Stomach (tissue), 9 donors: Measurements from ENCODE around the gene BRD9. TPM values are rescaled to one million over a fixed set of nuclear protein-coding genes. Genes with fewer than 3 reads are reported as not detected.
A peak's percentile ranks its signal among the peaks of the same experiment; 100 is the strongest.

Experiments
- DNase-seq, 2 donors: peaks; one replicate each; pipeline versions ENCODE4 v3.0.0 to v3.0.0-alpha.2; 2013 to 2019
- H3K27ac ChIP-seq, 5 donors: fragments of 200-600 bp in 4 of 5; sonication (generic) in 4 of 5; one replicate each; pipeline ENCODE4 v1.5.1; 2013 to 2019; ENCODE audit warnings: mild to moderate bottlenecking in 1 of 5, moderate library complexity in 1 of 5
- H3K27me3 ChIP-seq, 3 donors: fragments of 200-600 bp; sonication (generic); one replicate each; pipeline ENCODE4 v1.5.1; 2017 to 2019; ENCODE audit warnings: mixed run types in 1 of 3
- H3K36me3 ChIP-seq, 4 donors: fragments of 200-600 bp; sonication (generic); 1 replicate in 3 of 4; 2 replicates in 1 of 4; pipeline ENCODE4 v1.5.1; 2016 to 2019
- H3K4me1 ChIP-seq, 4 donors: fragments of 200-600 bp; sonication (generic); one replicate each; pipeline ENCODE4 v1.5.1; 2016 to 2019
- H3K4me3 ChIP-seq, 4 donors: fragments of 200-600 bp; sonication (generic) in 3 of 4; one replicate each; pipeline ENCODE4 v1.5.1; 2016 to 2019; ENCODE audit warnings: mild to moderate bottlenecking in 1 of 4
- H3K9me3 ChIP-seq, 4 donors: fragments of 200-600 bp; sonication (generic); one replicate each; pipeline ENCODE4 v1.5.1; 2016 to 2019
- EP300 ChIP-seq: sonication (generic); formaldehyde crosslinking; IDR thresholded peaks from one replicate; pipeline ENCODE4 v1.6.1; 2017; ENCODE audit warnings: antibody characterized with exemption
- POLR2A ChIP-seq, 4 donors: fragments of 450-650 bp; IDR thresholded peaks; one replicate each; pipeline ENCODE4 v1.6.1; 2016; ENCODE audit warnings: antibody characterized with exemption in 4 of 4, control low read depth in 2 of 4, mild to moderate bottlenecking in 1 of 4, moderate library complexity in 1 of 4
- POLR2AphosphoS5 ChIP-seq, 3 donors: sonication (generic); formaldehyde crosslinking; IDR thresholded peaks; one replicate each; pipeline ENCODE4 v1.6.1; 2016; ENCODE audit warnings: antibody characterized with exemption in 3 of 3
- WGBS, 5 donors: extraction: QIAGEN DNeasy Blood & Tissue Kit in 3 of 5; methylation state at CpG; one replicate each; pipeline versions ENCODE4 v1.1.5 to v1.1.7; 2013 to 2018; 5-methylcytosine and 5-hydroxymethylcytosine counted together
- intact Hi-C: fragments of 100-400 bp; cut with DNase I; formaldehyde crosslinking; loops from one replicate; pipeline ENCODE4 v1.15.1; 2023; ENCODE audit warnings: low total_unique reads
- polyA plus RNA-seq, 3 donors: library from polyadenylated mRNA; stranded (reverse); fragments of 200-250 nt; gene quantifications; one replicate each; pipeline ENCODE4 v1.2.3, GENCODE V29; 2013
- total RNA-seq, 5 donors: library from RNA; depleted of rRNA; stranded (reverse); fragments of >200 nt; gene quantifications; one replicate each; pipeline versions ENCODE4 v1.1.0 to v1.2.3, GENCODE V29; 2014 to 2016
- TF ChIP-seq, protein P1 (sequence below), 7 experiments: fragments of 450-650 bp in 4 of 7; fragments of 200-600 bp in 3 of 7; sonication (generic) in 3 of 7; IDR thresholded peaks; one replicate each; pipeline ENCODE4 v1.5.1; 2016 to 2019; ENCODE audit warnings: antibody characterized with exemption in 7 of 7, control low read depth in 2 of 7, mild to moderate bottlenecking in 1 of 7
- donor health status: healthy with polysubstance abuse.
- donor health status: Bipolar disorder and iron deficiency.
- donor health status: healthy.

BRD9 gene
- total and polyA plus RNA-seq, 8 donors, result 16.2 to 152 (median 40.0) TPM

GRCh38 chr5:891837-892393, 686 bp downstream of the BRD9 start:
- H3K27ac ChIP-seq, result peak overlapping the region; percentile 87 to 96 (median 91)
- intact Hi-C loops, result no loop called here
- peak in 1 of 2 donors; percentile 53 for DNase-seq

DNA sequence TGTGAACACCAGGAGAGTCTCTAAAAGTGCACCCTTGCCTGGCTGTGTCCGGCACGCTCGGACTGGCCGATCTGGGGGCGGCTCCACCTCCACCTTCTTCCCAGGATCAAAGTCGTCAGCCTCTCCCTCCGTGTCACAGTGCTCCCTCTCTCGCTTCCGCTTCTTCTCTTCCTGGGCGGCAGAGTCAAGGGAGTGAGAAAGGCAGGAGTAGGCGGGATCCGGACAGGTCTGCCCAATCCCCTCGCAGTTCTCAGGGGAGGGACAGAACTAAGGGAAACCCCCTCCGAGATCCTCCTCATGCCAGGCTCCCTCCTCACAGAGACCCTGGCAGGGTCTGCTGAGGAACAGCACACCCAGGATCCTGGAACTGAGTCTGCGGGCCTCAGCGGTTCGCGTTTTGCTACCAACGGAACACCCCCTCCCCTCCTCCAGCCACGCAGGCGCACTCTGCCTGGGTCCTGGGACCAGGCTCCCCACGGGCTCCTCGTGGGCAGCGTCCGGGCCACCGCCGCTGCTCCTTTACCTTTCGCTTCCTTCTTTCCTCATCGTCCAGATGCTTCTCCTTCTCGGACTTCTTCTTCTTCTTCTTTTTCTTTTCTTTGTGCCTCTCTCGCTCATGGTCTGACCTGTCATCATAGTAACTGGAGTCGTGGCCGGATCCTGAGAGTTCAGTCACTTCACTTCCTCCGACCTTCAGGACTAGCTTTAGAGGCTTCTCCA, 1.3 kb downstream of the BRD9 start:
- TF ChIP-seq EP300 (no peak), POLR2AphosphoS5 (IDR thresholded peaks at IDR 0.05) (no peak), POLR2A (IDR thresholded peaks at IDR 0.05) (no peak)
- TF ChIP-seq, protein P1, sequence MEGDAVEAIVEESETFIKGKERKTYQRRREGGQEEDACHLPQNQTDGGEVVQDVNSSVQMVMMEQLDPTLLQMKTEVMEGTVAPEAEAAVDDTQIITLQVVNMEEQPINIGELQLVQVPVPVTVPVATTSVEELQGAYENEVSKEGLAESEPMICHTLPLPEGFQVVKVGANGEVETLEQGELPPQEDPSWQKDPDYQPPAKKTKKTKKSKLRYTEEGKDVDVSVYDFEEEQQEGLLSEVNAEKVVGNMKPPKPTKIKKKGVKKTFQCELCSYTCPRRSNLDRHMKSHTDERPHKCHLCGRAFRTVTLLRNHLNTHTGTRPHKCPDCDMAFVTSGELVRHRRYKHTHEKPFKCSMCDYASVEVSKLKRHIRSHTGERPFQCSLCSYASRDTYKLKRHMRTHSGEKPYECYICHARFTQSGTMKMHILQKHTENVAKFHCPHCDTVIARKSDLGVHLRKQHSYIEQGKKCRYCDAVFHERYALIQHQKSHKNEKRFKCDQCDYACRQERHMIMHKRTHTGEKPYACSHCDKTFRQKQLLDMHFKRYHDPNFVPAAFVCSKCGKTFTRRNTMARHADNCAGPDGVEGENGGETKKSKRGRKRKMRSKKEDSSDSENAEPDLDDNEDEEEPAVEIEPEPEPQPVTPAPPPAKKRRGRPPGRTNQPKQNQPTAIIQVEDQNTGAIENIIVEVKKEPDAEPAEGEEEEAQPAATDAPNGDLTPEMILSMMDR (IDR thresholded peaks at IDR 0.05), result no peak
- Histone ChIP-seq H3K27me3 (no peaks in the 10 kb centered on the region), H3K4me3 (peak overlapping the region; percentile 78 to 96 (median 80)), H3K4me1 (peaks cover 20 to 29% (median 28%) of the 10 kb centered on the region in 4 donors), H3K9me3 (no peaks in the 10 kb centered on the region), H3K36me3 (peaks cover 39 to 53% (median 51%) of the 10 kb centered on the region in 4 donors), H3K27ac (peak overlapping the region in 4 of 5 donors; percentile 87 to 93 (median 91))
- DNase-seq, result peak in 1 of 2 donors; percentile 24
- intact Hi-C loops, result no loop called here
- 70 to 83% (median 77%) methylated on average over 34 of the region's 34 CpGs for WGBS, 5 donors

More at GRCh38 chr5:891837-892393, 686 bp downstream of the BRD9 start:
- Histone ChIP-seq H3K9me3 (no peaks in the 10 kb centered on the region), H3K27me3 (no peaks in the 10 kb centered on the region), H3K36me3 (peaks cover 33 to 46% (median 44%) of the 10 kb centered on the region in 4 donors), H3K4me1 (peaks cover 20 to 29% (median 28%) of the 10 kb centered on the region in 4 donors), H3K4me3 (peak overlapping the region; percentile 78 to 96 (median 80))
- WGBS, 5 donors, result 8 to 14% (median 12%) methylated on average over 22 to 25 of the region's 25 CpGs
- no peak for TF ChIP-seq POLR2AphosphoS5 (IDR thresholded peaks at IDR 0.05)

GRCh38 chr5:889075-889710, 3.4 kb downstream of the BRD9 start:
- intact Hi-C loops, result no loop called here
- TF ChIP-seq EP300 (no peak), POLR2A (IDR thresholded peaks at IDR 0.05) (no peak), POLR2AphosphoS5 (IDR thresholded peaks at IDR 0.05) (no peak)
- TF ChIP-seq, protein P1 (IDR thresholded peaks at IDR 0.05), result no peak
- Histone ChIP-seq H3K27ac (no peak overlapping the region), H3K9me3 (no peaks in the 10 kb centered on the region), H3K27me3 (no peaks in the 10 kb centered on the region), H3K4me1 (peaks cover 20 to 29% (median 28%) of the 10 kb centered on the region in 4 donors), H3K4me3 (no peak overlapping the region), H3K36me3 (peaks cover 59 to 74% (median 72%) of the 10 kb centered on the region in 4 donors)
- DNase-seq, result no peak
- WGBS, 5 donors, result 91 to 96% (median 94%) methylated on average over 15 of the region's 15 CpGs

GRCh38 chr5:888638-889035, 4.0 kb downstream of the BRD9 start:
- peaks cover 20 to 29% (median 25%) of the 10 kb centered on the region in 4 donors for H3K4me1 ChIP-seq
- WGBS, 5 donors, result 92 to 96% (median 93%) methylated on average over 11 of the region's 11 CpGs
- no peak for TF ChIP-seq POLR2A (IDR thresholded peaks at IDR 0.05)
- TF ChIP-seq EP300, result no peak
- no peak for TF ChIP-seq POLR2AphosphoS5 (IDR thresholded peaks at IDR 0.05)
- TF ChIP-seq, protein P1 (IDR thresholded peaks at IDR 0.05), result no peak
- intact Hi-C loops, result no loop called here
- H3K27ac ChIP-seq, result no peak overlapping the region
- H3K27me3 ChIP-seq, result no peaks in the 10 kb centered on the region
- no peak for DNase-seq
- H3K4me3 ChIP-seq, result no peak overlapping the region
- peaks cover 64 to 79% (median 77%) of the 10 kb centered on the region in 4 donors for H3K36me3 ChIP-seq
- no peaks in the 10 kb centered on the region for H3K9me3 ChIP-seq
